Measurements from ENCODE around the gene SMIM32.

SMIM32 gene

DNA sequence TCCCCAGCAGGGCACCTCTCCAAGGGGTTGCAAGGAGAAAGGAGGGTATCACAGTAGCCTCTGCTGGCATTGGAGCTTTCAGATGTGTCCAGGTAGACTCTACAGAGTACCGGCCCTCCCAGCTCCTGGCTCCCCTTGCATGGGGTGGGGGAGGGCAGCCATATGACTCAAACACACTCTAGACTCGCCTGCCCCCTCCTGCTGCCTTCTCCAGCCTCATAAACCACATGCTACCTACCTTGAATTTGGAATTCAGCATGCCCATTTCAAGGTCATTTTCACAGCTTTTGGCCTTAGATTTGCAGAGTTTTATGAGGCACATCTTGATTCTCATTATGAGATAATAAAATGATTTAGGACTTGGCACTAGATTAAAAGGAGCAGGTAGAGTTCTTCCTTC lies 32.8 kb upstream of the SMIM32 start:
- peaks cover 3% of the 10 kb centered on the region; the same call in 1 of the 2 replicates for H3K9me3 ChIP-seq (ENCODE audit: control insufficient read depth, insufficient read depth, low read length)
- no peak overlapping the region for H3K9ac ChIP-seq (ENCODE audit: low read depth, low read length)
- no peak overlapping the region for H3K27ac ChIP-seq (ENCODE audit: low read depth, low read length)
- peaks cover 5% of the 10 kb centered on the region; the same call in 1 of the 2 replicates for H3K27me3 ChIP-seq (ENCODE audit: control insufficient read depth, insufficient read depth, low read length)
- H3K4me1 ChIP-seq (ENCODE audit: control insufficient read depth, insufficient read depth, low read length): peaks cover 39% of the 10 kb centered on the region
- H3K4me3 ChIP-seq (ENCODE audit: low read depth, low read length): no peak overlapping the region
- no peaks in the 10 kb centered on the region for H3K36me3 ChIP-seq (ENCODE audit: control insufficient read depth, insufficient read depth, low read length)

DNA sequence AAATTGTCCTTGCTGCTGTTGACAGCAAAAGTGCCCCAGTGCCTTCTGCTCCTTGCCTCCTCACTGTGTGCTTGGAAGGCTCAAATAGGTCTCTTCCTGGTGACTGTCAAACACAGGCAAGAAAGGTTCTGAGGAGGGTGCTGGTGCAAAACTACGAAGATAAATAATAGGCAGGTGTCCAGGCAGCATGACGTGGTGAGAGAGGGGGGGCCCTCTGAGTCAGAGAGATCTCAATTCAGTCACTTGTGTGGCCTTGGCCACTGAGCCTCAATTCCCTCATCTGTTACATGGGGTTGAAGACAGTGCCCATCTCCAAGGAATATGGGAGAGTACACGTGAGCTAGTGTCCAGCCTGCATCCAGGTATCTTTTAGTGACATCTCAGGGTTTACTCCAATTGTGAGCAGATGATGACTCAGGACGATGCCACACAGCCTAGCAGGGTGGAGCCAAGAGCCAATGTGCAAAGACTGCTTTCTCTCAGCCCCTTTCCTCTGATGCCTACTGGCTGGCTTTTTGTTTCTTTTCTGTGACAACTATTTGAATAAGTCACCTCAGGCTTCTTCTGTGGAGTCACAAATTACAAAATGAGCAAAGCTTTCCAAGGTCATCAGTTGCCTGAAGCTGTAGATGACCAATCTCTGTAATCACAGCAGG lies 29.7 kb upstream of the SMIM32 start:
- H3K4me3 ChIP-seq (ENCODE audit: low read depth, low read length): no peak overlapping the region
- peaks cover 9% of the 10 kb centered on the region for H3K4me1 ChIP-seq (ENCODE audit: control insufficient read depth, insufficient read depth, low read length)
- no peaks in the 10 kb centered on the region; the same call in 1 of the 2 replicates for H3K27me3 ChIP-seq (ENCODE audit: control insufficient read depth, insufficient read depth, low read length)
- H3K27ac ChIP-seq (ENCODE audit: low read depth, low read length): no peak overlapping the region
- H3K9ac ChIP-seq (ENCODE audit: low read depth, low read length): no peak overlapping the region
- peaks cover 3% of the 10 kb centered on the region for H3K9me3 ChIP-seq (ENCODE audit: control insufficient read depth, insufficient read depth, low read length)
- H3K36me3 ChIP-seq (ENCODE audit: control insufficient read depth, insufficient read depth, low read length): no peaks in the 10 kb centered on the region

DNA sequence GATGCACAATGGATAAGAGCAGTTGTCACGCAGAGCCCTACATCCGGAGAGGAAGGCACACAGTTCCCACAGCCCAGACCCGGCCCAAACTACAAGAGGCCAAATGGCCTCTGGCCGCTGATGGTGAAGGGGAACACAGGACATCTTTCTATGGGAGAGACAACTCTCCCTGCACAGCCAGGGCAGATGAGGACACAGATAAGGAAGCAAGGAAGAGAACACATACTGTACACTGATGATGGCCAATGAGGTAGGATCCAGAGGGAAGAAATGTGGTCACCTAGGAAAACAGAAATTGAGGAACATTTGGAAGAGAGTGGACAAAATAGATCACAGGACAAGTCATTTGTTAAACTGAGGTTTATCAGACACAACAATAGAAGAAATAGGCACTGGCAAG lies 28.4 kb upstream of the SMIM32 start:
- Histone ChIP-seq H3K36me3 (ENCODE audit: control insufficient read depth, insufficient read depth, low read length) (no peaks in the 10 kb centered on the region), H3K9ac (ENCODE audit: low read depth, low read length) (no peak overlapping the region), H3K27me3 (ENCODE audit: control insufficient read depth, insufficient read depth, low read length) (no peaks in the 10 kb centered on the region; the same call in 1 of the 2 replicates), H3K9me3 (ENCODE audit: control insufficient read depth, insufficient read depth, low read length) (peaks cover 3% of the 10 kb centered on the region), H3K27ac (ENCODE audit: low read depth, low read length) (no peak overlapping the region), H3K4me1 (ENCODE audit: control insufficient read depth, insufficient read depth, low read length) (peaks cover 8% of the 10 kb centered on the region; the same call in 1 of the 2 replicates), H3K4me3 (ENCODE audit: low read depth, low read length) (no peak overlapping the region)

DNA sequence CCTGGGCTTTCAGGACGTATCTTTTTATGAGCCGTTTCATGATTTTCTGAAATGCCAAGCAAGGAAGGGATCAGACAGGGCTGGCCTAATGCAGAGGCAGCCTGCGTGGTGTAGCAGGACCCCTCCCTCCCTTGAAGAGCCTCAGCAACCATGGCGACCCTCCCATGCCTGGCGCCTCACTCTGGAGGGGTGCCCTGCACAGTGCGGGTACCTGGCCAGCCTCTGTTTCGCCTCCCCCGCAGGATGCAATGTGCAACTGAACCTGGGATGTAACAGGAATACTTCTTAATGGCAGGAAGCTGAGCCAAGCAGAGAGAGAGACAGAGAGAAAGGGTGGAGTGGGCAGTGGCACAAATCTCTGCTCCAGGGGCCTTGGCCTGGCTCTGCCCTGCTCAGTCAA lies 23.3 kb upstream of the SMIM32 start:
- Histone ChIP-seq H3K9me3 (ENCODE audit: control insufficient read depth, insufficient read depth, low read length) (peaks cover under 1% of the 10 kb centered on the region; the same call in 1 of the 2 replicates), H3K27ac (ENCODE audit: low read depth, low read length) (no peak overlapping the region), H3K9ac (ENCODE audit: low read depth, low read length) (no peak overlapping the region), H3K4me1 (ENCODE audit: control insufficient read depth, insufficient read depth, low read length) (no peaks in the 10 kb centered on the region), H3K36me3 (ENCODE audit: control insufficient read depth, insufficient read depth, low read length) (no peaks in the 10 kb centered on the region), H3K27me3 (ENCODE audit: control insufficient read depth, insufficient read depth, low read length) (0 out of 2 replicates have a peak, but pooled peaks cover under 1% of the 10 kb centered on the region), H3K4me3 (ENCODE audit: low read depth, low read length) (no peak overlapping the region)

- H3K4me1 ChIP-seq (ENCODE audit: control insufficient read depth, insufficient read depth, low read length): no peaks in the 10 kb centered on the region
- H3K4me3 ChIP-seq (ENCODE audit: low read depth, low read length): no peak overlapping the region
Measured at GRCh38 chr5:136215812-136216211, 22.9 kb upstream of the SMIM32 start.

GRCh38 chr5:136213919-136214493 lies 21.0 kb upstream of the SMIM32 start:
- peaks cover 15% of the 10 kb centered on the region for H3K27me3 ChIP-seq (ENCODE audit: control insufficient read depth, insufficient read depth, low read length)
- H3K36me3 ChIP-seq (ENCODE audit: control insufficient read depth, insufficient read depth, low read length): no peaks in the 10 kb centered on the region
- H3K4me1 ChIP-seq (ENCODE audit: control insufficient read depth, insufficient read depth, low read length): no peaks in the 10 kb centered on the region
- H3K9ac ChIP-seq (ENCODE audit: low read depth, low read length): no peak overlapping the region
- no peak overlapping the region for H3K27ac ChIP-seq (ENCODE audit: low read depth, low read length)
- H3K9me3 ChIP-seq (ENCODE audit: control insufficient read depth, insufficient read depth, low read length): no peaks in the 10 kb centered on the region
- no peak overlapping the region for H3K4me3 ChIP-seq (ENCODE audit: low read depth, low read length)

More at GRCh38 chr5:136215812-136216211, 22.9 kb upstream of the SMIM32 start:
- H3K27ac ChIP-seq (ENCODE audit: low read depth, low read length): no peak overlapping the region
- no peaks in the 10 kb centered on the region for H3K36me3 ChIP-seq (ENCODE audit: control insufficient read depth, insufficient read depth, low read length)
- no peak overlapping the region for H3K9ac ChIP-seq (ENCODE audit: low read depth, low read length)
- peaks cover 4% of the 10 kb centered on the region; the same call in 1 of the 2 replicates for H3K27me3 ChIP-seq (ENCODE audit: control insufficient read depth, insufficient read depth, low read length)
- no peaks in the 10 kb centered on the region; the same call in 1 of the 2 replicates for H3K9me3 ChIP-seq (ENCODE audit: control insufficient read depth, insufficient read depth, low read length)

GRCh38 chr5:136212252-136212721 lies 19.3 kb upstream of the SMIM32 start:
- Histone ChIP-seq H3K4me3 (ENCODE audit: low read depth, low read length) (no peak overlapping the region), H3K27me3 (ENCODE audit: control insufficient read depth, insufficient read depth, low read length) (peaks cover 28% of the 10 kb centered on the region), H3K36me3 (ENCODE audit: control insufficient read depth, insufficient read depth, low read length) (no peaks in the 10 kb centered on the region), H3K9ac (ENCODE audit: low read depth, low read length) (no peak overlapping the region), H3K9me3 (ENCODE audit: control insufficient read depth, insufficient read depth, low read length) (no peaks in the 10 kb centered on the region), H3K27ac (ENCODE audit: low read depth, low read length) (no peak overlapping the region), H3K4me1 (ENCODE audit: control insufficient read depth, insufficient read depth, low read length) (no peaks in the 10 kb centered on the region)

- Histone ChIP-seq H3K9me3 (ENCODE audit: control insufficient read depth, insufficient read depth, low read length) (no peaks in the 10 kb centered on the region), H3K9ac (ENCODE audit: low read depth, low read length) (no peak overlapping the region), H3K4me1 (ENCODE audit: control insufficient read depth, insufficient read depth, low read length) (no peaks in the 10 kb centered on the region), H3K4me3 (ENCODE audit: low read depth, low read length) (no peak overlapping the region), H3K36me3 (ENCODE audit: control insufficient read depth, insufficient read depth, low read length) (no peaks in the 10 kb centered on the region), H3K27ac (ENCODE audit: low read depth, low read length) (no peak overlapping the region), H3K27me3 (ENCODE audit: control insufficient read depth, insufficient read depth, low read length) (peaks cover 36% of the 10 kb centered on the region)
Measured at GRCh38 chr5:136211282-136212040, 18.5 kb upstream of the SMIM32 start.

GRCh38 chr5:136210259-136210658 lies 17.3 kb upstream of the SMIM32 start:
- Histone ChIP-seq H3K9me3 (ENCODE audit: control insufficient read depth, insufficient read depth, low read length) (no peaks in the 10 kb centered on the region), H3K27me3 (ENCODE audit: control insufficient read depth, insufficient read depth, low read length) (peaks cover 48% of the 10 kb centered on the region), H3K4me3 (ENCODE audit: low read depth, low read length) (no peak overlapping the region), H3K4me1 (ENCODE audit: control insufficient read depth, insufficient read depth, low read length) (no peaks in the 10 kb centered on the region), H3K9ac (ENCODE audit: low read depth, low read length) (no peak overlapping the region), H3K36me3 (ENCODE audit: control insufficient read depth, insufficient read depth, low read length) (no peaks in the 10 kb centered on the region), H3K27ac (ENCODE audit: low read depth, low read length) (no peak overlapping the region)

- H3K9ac ChIP-seq (ENCODE audit: low read depth, low read length): no peak overlapping the region
- no peaks in the 10 kb centered on the region for H3K36me3 ChIP-seq (ENCODE audit: control insufficient read depth, insufficient read depth, low read length)
- peaks cover 56% of the 10 kb centered on the region for H3K27me3 ChIP-seq (ENCODE audit: control insufficient read depth, insufficient read depth, low read length)
- H3K9me3 ChIP-seq (ENCODE audit: control insufficient read depth, insufficient read depth, low read length): no peaks in the 10 kb centered on the region
- H3K4me1 ChIP-seq (ENCODE audit: control insufficient read depth, insufficient read depth, low read length): no peaks in the 10 kb centered on the region
- H3K27ac ChIP-seq (ENCODE audit: low read depth, low read length): no peak overlapping the region
- H3K4me3 ChIP-seq (ENCODE audit: low read depth, low read length): no peak overlapping the region
Measured at GRCh38 chr5:136209346-136209910, 16.5 kb upstream of the SMIM32 start.
